Panc1 (cell line): ENCODE results near the gene LIMA1. TPM values are rescaled to one million over a fixed set of nuclear protein-coding genes. Genes with fewer than 3 reads are reported as not detected.

ENCODE experiments used
- ATAC-seq: fragments of 200-7000 bp; cut with Tn5 transposase; 2 replicates; pipeline ENCODE4 v1.9.1; 2020; ENCODE audit warnings: mild to moderate bottlenecking, moderate library complexity
- BruUV-seq: library from RNA; stranded (reverse); fragments of 400-500 nt; replicated peaks from 2 replicates; lab custom pipeline; 2021; lab: Mats Ljungman, UMichigan
- CTCF ChIA-PET: fragments of 300-600 bp; sonication (Branson Sonifier 250); formaldehyde crosslinking; loops from one replicate; lab custom pipeline; 2022; ENCODE audit warnings: antibody characterized with exemption; lab: Charles Lee
- POLR2A ChIA-PET: fragments of 300-600 bp; sonication (Branson Sonifier 250); formaldehyde crosslinking; loops from one replicate; lab custom pipeline; 2022; ENCODE audit warnings: antibody characterized with exemption; lab: Charles Lee
- DNase-seq: peaks from one replicate; pipeline ENCODE4 v3.0.0-alpha.2; 2010; ENCODE audit warnings: low read depth, low spot score
- H3K27ac ChIP-seq: 2 replicates; pipeline ENCODE4 v1.5.1; 2011; ENCODE audit warnings: mild to moderate bottlenecking, low read length, inconsistent platforms
- H3K27me3 ChIP-seq: fragments of 200-500 bp; sonication (Bioruptor generic); 2 replicates; pipeline ENCODE4 v1.6.0; 2014; ENCODE audit warnings: low read length, inconsistent platforms; ENCODE audit not compliant: control insufficient read depth, insufficient read depth
- H3K36me3 ChIP-seq: fragments of 200-500 bp; sonication (Bioruptor generic); 2 replicates; pipeline ENCODE4 v1.5.1; 2014; ENCODE audit warnings: inconsistent platforms, mild to moderate bottlenecking, low read length, moderate library complexity; ENCODE audit not compliant: control insufficient read depth, insufficient read depth
- H3K4me1 ChIP-seq: 2 replicates; pipeline ENCODE4 v1.5.1; 2011; ENCODE audit warnings: inconsistent platforms, mild to moderate bottlenecking, low read length, moderate library complexity; ENCODE audit not compliant: control insufficient read depth, insufficient read depth
- H3K4me3 ChIP-seq, 2 experiments: 2 replicates each; pipeline ENCODE4 v1.5.1; 2011 to 2012; ENCODE audit warnings: low read depth in 2 of 2, low read length in 2 of 2, mild to moderate bottlenecking in 2 of 2, inconsistent platforms in 1 of 2, moderate library complexity in 1 of 2
- H3K9me3 ChIP-seq: fragments of 200-500 bp; sonication (Bioruptor generic); 2 replicates; pipeline ENCODE4 v1.5.1; 2014; ENCODE audit warnings: low read depth, mild to moderate bottlenecking, inconsistent platforms, low read length, moderate library complexity; ENCODE audit not compliant: control insufficient read depth, insufficient read depth
- POLR2AphosphoS5 ChIP-seq: IDR thresholded peaks from 2 replicates; pipeline ENCODE4 v1.6.1; 2012; ENCODE audit warnings: mild to moderate bottlenecking, low read depth, low read length, moderate library complexity
- SIN3A ChIP-seq: IDR thresholded peaks from 2 replicates; pipeline ENCODE4 v1.6.1; 2012; ENCODE audit warnings: low read depth, mild to moderate bottlenecking, low read length, moderate library complexity, borderline replicate concordance; ENCODE audit not compliant: insufficient read depth
- TCF7L2 ChIP-seq: IDR thresholded peaks from 2 replicates; pipeline ENCODE4 v1.6.1; 2011; ENCODE audit warnings: mild to moderate bottlenecking, low read depth, low read length, inconsistent platforms
- in situ Hi-C: cut with HindIII; loops from 2 replicates; pipeline ENCODE4 v1.10.0; 2016; ENCODE audit warnings: low sequenced_read_pairs, low pct_unique_long_range_greater_than_20kb
- intact Hi-C: fragments of 100-400 bp; cut with micrococcal nuclease; formaldehyde crosslinking; loops from one replicate; pipeline ENCODE4 v1.10.0; 2022; ENCODE audit not compliant: unreplicated experiment
- total RNA-seq: library from RNA; stranded (reverse); gene quantifications from one replicate; pipeline ENCODE4 v1.2.1, GENCODE V29; 2021; ENCODE audit not compliant: unreplicated experiment
- TF ChIP-seq, protein P1 (sequence below), 2 experiments: IDR thresholded peaks; 2 replicates each; pipeline ENCODE4 v1.6.1; 2011 to 2012; ENCODE audit warnings: low read depth in 2 of 2, control low read depth in 1 of 2, low read length in 1 of 2, mild to moderate bottlenecking in 1 of 2, moderate library complexity in 1 of 2; ENCODE audit not compliant: insufficient read depth in 1 of 2
- TF ChIP-seq, protein P2 (sequence below): fragments of 450-650 bp; IDR thresholded peaks from 2 replicates; pipeline ENCODE4 v1.5.1; 2017; ENCODE audit warnings: mild to moderate bottlenecking

The LIMA1 gene
- total RNA-seq, 1 experiment from 2014 or later: 155 TPM

DNA sequence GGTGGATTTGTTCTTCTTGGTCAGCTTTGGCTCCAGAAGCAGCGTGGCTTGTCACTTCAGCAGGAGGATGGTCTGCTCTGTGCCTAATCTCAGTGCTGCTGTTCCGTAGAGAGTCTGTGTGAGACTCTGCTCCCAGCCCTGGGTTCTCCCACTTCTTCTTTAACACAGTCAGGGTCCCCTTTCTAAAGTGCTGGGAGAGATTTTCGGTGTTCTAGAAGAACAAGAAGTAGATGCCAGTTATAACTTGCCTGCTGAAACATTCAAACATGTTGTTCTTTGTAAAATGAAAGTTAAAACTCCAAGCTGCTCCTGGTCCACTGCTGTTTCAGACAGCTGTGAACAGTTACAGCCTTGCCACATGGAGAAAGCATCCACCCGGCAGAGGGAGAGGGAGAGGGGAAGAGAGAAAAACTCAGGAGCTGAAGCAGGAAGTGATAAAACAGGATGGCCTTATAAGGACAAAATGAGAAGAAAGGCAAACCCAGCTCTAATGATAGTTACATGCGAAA lies 61.0 kb downstream of the LIMA1 start:
- Histone ChIP-seq H3K4me3 (peak overlapping the region; percentile 66 to 72), H3K27ac (peak overlapping the region; percentile 99), H3K4me1 (peaks cover 30% of the 10 kb centered on the region), H3K9me3 (no peaks in the 10 kb centered on the region), H3K36me3 (no peaks in the 10 kb centered on the region), H3K27me3 (no peaks in the 10 kb centered on the region)
- TSS peak; percentile 94 for BruUV-seq
- intact Hi-C loops: no loop called here
- peak; percentile 26; the same call in 1 of the 2 replicates for TF ChIP-seq POLR2AphosphoS5
- TF ChIP-seq, protein P1, sequence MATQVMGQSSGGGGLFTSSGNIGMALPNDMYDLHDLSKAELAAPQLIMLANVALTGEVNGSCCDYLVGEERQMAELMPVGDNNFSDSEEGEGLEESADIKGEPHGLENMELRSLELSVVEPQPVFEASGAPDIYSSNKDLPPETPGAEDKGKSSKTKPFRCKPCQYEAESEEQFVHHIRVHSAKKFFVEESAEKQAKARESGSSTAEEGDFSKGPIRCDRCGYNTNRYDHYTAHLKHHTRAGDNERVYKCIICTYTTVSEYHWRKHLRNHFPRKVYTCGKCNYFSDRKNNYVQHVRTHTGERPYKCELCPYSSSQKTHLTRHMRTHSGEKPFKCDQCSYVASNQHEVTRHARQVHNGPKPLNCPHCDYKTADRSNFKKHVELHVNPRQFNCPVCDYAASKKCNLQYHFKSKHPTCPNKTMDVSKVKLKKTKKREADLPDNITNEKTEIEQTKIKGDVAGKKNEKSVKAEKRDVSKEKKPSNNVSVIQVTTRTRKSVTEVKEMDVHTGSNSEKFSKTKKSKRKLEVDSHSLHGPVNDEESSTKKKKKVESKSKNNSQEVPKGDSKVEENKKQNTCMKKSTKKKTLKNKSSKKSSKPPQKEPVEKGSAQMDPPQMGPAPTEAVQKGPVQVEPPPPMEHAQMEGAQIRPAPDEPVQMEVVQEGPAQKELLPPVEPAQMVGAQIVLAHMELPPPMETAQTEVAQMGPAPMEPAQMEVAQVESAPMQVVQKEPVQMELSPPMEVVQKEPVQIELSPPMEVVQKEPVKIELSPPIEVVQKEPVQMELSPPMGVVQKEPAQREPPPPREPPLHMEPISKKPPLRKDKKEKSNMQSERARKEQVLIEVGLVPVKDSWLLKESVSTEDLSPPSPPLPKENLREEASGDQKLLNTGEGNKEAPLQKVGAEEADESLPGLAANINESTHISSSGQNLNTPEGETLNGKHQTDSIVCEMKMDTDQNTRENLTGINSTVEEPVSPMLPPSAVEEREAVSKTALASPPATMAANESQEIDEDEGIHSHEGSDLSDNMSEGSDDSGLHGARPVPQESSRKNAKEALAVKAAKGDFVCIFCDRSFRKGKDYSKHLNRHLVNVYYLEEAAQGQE (IDR thresholded peaks at IDR 0.05; ENCODE audit: insufficient read depth in 1 of 2, low read depth in 2 of 2, low read length in 1 of 2): no peak
- ChIA-PET POLR2A (interaction anchor here (0.6 to 1.1 kb wide), 3 partner anchors 17 to 78 kb away, joined by 3 to 8 read pairs (median 4); no protein-coding TSS in a partner anchor), CTCF (interaction anchor here (1.3 kb wide), 1 partner anchor 37 kb away, joined by 3 read pairs; no protein-coding TSS in a partner anchor)
- DNase-seq: peak; percentile 87
- peak; percentile 86 for ATAC-seq
- in situ Hi-C loops: no loop called here

DNA sequence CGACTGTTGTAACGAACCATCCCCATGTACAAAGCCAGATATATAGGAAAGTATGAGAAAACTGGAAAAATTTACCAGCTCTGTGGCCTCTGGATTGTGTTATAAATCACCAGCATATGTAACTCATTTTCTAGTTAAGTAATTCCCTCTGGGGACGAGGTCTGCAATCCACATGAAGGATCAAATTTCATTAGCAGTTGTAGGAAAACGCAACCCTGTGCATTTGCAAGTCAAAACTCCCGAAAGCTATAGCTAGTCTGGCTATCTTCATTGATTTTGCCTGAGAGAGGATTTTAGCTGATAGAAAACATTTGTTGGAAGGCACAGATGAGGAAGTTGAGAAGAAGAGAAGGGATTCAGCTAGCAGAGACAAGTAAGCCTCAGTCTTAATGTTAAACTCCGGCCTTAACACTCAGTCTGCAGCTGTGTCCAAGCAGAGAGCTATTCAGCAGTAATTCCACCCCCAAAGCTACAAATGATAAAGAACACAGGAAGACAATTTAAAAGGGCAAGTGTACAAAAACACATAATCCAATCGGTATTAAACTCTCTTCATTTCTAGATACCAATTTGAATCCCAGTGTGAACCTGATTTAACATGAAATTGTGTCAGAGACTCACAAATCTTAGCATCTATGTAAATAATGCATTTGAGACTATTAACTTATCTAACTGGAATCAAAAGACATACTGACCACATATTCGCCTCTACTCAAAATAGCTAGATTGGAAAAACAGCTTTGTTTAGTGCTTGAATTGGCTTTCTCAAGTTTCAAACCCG lies 61.9 kb downstream of the LIMA1 start:
- no TSS peak for BruUV-seq
- CTCF ChIA-PET: interaction anchor here (0.5 to 1.3 kb wide), 4 partner anchors 11 to 195 kb away, joined by 3 to 5 read pairs (median 4); no protein-coding TSS in a partner anchor
- ATAC-seq: peak; percentile 41
- no peaks in the 10 kb centered on the region for H3K27me3 ChIP-seq
- peak overlapping the region; percentile 99 for H3K27ac ChIP-seq
- peak overlapping the region; percentile 66 to 72 for H3K4me3 ChIP-seq
- intact Hi-C loops (no loop called here), in situ Hi-C loops (no loop called here)
- no peaks in the 10 kb centered on the region for H3K36me3 ChIP-seq
- POLR2A ChIA-PET: interaction anchor here (0.7 kb wide), 1 partner anchor 76 kb away, joined by 3 read pairs; no protein-coding TSS in a partner anchor
- H3K9me3 ChIP-seq: no peaks in the 10 kb centered on the region
- peaks cover 33% of the 10 kb centered on the region for H3K4me1 ChIP-seq
- TF ChIP-seq, protein P1 (IDR thresholded peaks at IDR 0.05; ENCODE audit: insufficient read depth in 1 of 2, low read depth in 2 of 2, low read length in 1 of 2): no peak
- TF ChIP-seq, protein P2, sequence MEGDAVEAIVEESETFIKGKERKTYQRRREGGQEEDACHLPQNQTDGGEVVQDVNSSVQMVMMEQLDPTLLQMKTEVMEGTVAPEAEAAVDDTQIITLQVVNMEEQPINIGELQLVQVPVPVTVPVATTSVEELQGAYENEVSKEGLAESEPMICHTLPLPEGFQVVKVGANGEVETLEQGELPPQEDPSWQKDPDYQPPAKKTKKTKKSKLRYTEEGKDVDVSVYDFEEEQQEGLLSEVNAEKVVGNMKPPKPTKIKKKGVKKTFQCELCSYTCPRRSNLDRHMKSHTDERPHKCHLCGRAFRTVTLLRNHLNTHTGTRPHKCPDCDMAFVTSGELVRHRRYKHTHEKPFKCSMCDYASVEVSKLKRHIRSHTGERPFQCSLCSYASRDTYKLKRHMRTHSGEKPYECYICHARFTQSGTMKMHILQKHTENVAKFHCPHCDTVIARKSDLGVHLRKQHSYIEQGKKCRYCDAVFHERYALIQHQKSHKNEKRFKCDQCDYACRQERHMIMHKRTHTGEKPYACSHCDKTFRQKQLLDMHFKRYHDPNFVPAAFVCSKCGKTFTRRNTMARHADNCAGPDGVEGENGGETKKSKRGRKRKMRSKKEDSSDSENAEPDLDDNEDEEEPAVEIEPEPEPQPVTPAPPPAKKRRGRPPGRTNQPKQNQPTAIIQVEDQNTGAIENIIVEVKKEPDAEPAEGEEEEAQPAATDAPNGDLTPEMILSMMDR: no peak
- TF ChIP-seq TCF7L2: no peak
- peak; percentile 43; the same call in 1 of the 2 replicates for TF ChIP-seq SIN3A
- peak; percentile 45; the same call in 1 of the 2 replicates for TF ChIP-seq POLR2AphosphoS5
- DNase-seq: no peak
